ENCODE data around the gene MYL4.

Gene MYL4

GRCh38 chr17:47273245-47273644 is 64.1 kb downstream of the MYL4 start:
- peaks cover 46% of the 10 kb centered on the region for H3K4me1 ChIP-seq (ENCODE audit: control insufficient read depth, insufficient read depth, low read length)

More at GRCh38 chr17:47273245-47273644, 64.1 kb downstream of the MYL4 start:
- H3K27me3 ChIP-seq (ENCODE audit: control insufficient read depth in 1 of 2, insufficient read depth in 2 of 2, low read length in 2 of 2), result no peaks in the 10 kb centered on the region
- no peak overlapping the region for H3K4me3 ChIP-seq (ENCODE audit: low read length in 2 of 2)
- peak overlapping the region; percentile 98 for H3K27ac ChIP-seq (ENCODE audit: low read length)
- H3K9ac ChIP-seq (ENCODE audit: low read length in 2 of 2), result no peak overlapping the region
- H3K36me3 ChIP-seq (ENCODE audit: control insufficient read depth in 2 of 2, insufficient read depth in 2 of 2, low read length in 2 of 2), result no peaks in the 10 kb centered on the region
- no peaks in the 10 kb centered on the region for H3K9me3 ChIP-seq (ENCODE audit: control insufficient read depth in 2 of 2, low read length in 2 of 2)
